Activated CD4-positive, alpha-beta memory T cell treated with anti-CD3 and anti-CD28 coated beads for 36 hours (primary cell): ENCODE results near the gene GLI3. TPM values are rescaled to one million over a fixed set of nuclear protein-coding genes. Genes with fewer than 3 reads are reported as not detected.

ENCODE experiments used
- CTCF ChIA-PET: fragments of 350-600 bp; sonication (Branson Sonifier 250); formaldehyde crosslinking; loops from one replicate; lab custom pipeline; 2021; ENCODE audit warnings: antibody characterized with exemption, inconsistent platforms; lab: Charles Lee
- POLR2A ChIA-PET: fragments of 350-600 bp; sonication (Branson Sonifier 250); formaldehyde crosslinking; loops from one replicate; lab custom pipeline; 2021; ENCODE audit warnings: antibody characterized with exemption; lab: Charles Lee
- DNase-seq: peaks from one replicate; pipeline ENCODE4 v3.0.0-alpha.2; 2020
- H3K27ac Mint-ChIP-seq: one replicate; pipeline ENCODE4 v1.8.0; 2021; ENCODE audit warnings: mixed read lengths
- H3K27me3 Mint-ChIP-seq: one replicate; pipeline ENCODE4 v1.8.0; 2021; ENCODE audit warnings: mixed read lengths
- H3K36me3 Mint-ChIP-seq: one replicate; pipeline ENCODE4 v1.8.0; 2021; ENCODE audit warnings: mixed read lengths
- H3K4me1 Mint-ChIP-seq: one replicate; pipeline ENCODE4 v1.8.0; 2021; ENCODE audit warnings: low read depth, mixed read lengths
- H3K4me3 Mint-ChIP-seq: one replicate; pipeline ENCODE4 v1.8.0; 2021; ENCODE audit warnings: mild to moderate bottlenecking, mixed read lengths
- H3K9me3 Mint-ChIP-seq: one replicate; pipeline ENCODE4 v1.8.0; 2021; ENCODE audit warnings: mixed read lengths
- intact Hi-C: fragments of 100-400 bp; cut with micrococcal nuclease; formaldehyde crosslinking; loops from one replicate; pipeline ENCODE4 v1.15.1; 2023
- total RNA-seq, 2 experiments: library from RNA; stranded (reverse); gene quantifications; one replicate each; pipeline ENCODE4 v1.2.3, GENCODE V29; 2021

The GLI3 gene
- total RNA-seq, 2 experiments from 2014 or later: 0.02 TPM; not detected in 1

DNA sequence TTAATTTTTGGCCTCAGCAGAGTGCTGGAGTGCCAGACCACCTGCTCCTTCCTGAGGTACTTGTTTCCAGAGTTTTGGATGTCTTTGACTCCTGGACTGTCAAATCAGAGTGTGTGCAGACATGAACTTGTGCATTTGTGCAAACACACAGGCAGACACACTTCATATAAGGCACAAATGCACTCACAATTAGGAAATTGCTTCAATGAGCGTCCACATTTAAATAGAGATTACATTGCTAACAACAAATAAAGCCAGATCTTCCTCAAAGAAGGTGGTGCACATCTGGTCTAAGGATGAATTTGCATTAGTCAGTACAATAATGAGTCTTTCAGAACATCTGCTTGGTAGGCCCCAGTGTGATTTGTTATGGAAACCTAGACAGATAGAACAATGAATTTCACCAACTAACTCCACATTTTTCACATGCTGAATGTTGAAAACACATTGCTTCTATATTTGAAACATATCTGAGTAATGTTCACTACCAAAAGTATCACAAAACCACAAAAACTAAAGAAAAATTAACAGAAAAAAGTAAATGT is 267.4 kb downstream of the GLI3 start:
- Mint-ChIP-seq H3K4me3 (no peak overlapping the region), H3K36me3 (no peaks in the 10 kb centered on the region), H3K9me3 (no peaks in the 10 kb centered on the region), H3K27ac (no peak overlapping the region), H3K27me3 (no peaks in the 10 kb centered on the region), H3K4me1 (no peaks in the 10 kb centered on the region)
- intact Hi-C loops: no loop called here
- POLR2A ChIA-PET: no interaction called here
- DNase-seq: no peak
- CTCF ChIA-PET: no interaction called here

DNA sequence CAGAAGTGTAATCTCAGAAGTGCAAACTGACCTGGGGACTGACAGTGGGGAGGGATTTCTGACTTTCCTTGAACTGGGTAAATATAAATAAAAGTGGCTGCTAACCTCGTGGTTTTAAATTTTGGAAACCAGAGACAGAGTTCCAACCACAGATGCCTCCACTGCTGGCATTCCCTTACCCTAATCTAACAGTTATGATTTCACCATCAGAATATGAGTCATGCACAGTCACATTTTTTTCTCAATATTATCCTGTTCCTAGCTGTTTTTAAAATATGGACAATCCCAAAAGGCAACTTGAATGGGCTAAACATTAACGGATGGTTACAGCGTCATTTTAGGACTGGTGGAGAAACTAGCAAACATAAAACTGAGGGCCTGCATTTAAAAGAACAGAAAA is 269.9 kb downstream of the GLI3 start:
- intact Hi-C loops: no loop called here
- Mint-ChIP-seq H3K4me1 (no peaks in the 10 kb centered on the region), H3K9me3 (no peaks in the 10 kb centered on the region), H3K27me3 (peaks cover 3% of the 10 kb centered on the region), H3K4me3 (no peak overlapping the region), H3K36me3 (no peaks in the 10 kb centered on the region), H3K27ac (no peak overlapping the region)
- no peak for DNase-seq
- CTCF ChIA-PET: no interaction called here
- POLR2A ChIA-PET: no interaction called here

DNA sequence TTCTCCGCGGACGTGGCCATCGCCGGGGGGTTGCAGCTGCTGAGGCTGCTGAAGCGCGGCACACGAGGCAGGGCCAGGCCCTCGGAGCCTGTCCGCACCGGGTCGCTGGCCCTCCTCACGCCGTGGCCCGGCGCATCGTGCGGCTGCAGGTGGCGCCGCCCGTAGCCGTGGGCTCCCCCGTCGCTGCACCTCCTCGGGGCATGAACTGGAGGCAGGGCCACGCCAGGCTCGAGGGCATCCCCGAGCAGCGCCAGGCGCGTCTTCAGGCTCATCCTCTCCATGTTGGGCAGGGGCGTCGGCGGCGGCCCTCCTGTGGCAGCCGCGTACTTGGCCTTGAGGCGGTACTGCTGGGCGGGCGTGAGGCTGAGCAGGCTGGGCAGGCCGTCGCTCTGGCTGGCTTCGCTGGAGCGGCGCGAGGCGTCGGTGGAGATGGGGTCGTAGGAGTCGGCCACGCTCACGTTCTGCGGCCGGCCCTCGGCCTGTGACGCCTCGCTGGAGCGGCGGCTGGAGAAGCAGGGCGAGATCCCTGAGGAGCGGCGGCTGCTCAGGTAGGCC is 271.0 kb downstream of the GLI3 start:
- Mint-ChIP-seq H3K27me3 (peaks cover 5% of the 10 kb centered on the region), H3K4me3 (no peak overlapping the region), H3K9me3 (no peaks in the 10 kb centered on the region), H3K27ac (no peak overlapping the region), H3K4me1 (no peaks in the 10 kb centered on the region), H3K36me3 (no peaks in the 10 kb centered on the region)
- intact Hi-C loops: no loop called here
- DNase-seq: no peak
- CTCF ChIA-PET: no interaction called here
- POLR2A ChIA-PET: no interaction called here

DNA sequence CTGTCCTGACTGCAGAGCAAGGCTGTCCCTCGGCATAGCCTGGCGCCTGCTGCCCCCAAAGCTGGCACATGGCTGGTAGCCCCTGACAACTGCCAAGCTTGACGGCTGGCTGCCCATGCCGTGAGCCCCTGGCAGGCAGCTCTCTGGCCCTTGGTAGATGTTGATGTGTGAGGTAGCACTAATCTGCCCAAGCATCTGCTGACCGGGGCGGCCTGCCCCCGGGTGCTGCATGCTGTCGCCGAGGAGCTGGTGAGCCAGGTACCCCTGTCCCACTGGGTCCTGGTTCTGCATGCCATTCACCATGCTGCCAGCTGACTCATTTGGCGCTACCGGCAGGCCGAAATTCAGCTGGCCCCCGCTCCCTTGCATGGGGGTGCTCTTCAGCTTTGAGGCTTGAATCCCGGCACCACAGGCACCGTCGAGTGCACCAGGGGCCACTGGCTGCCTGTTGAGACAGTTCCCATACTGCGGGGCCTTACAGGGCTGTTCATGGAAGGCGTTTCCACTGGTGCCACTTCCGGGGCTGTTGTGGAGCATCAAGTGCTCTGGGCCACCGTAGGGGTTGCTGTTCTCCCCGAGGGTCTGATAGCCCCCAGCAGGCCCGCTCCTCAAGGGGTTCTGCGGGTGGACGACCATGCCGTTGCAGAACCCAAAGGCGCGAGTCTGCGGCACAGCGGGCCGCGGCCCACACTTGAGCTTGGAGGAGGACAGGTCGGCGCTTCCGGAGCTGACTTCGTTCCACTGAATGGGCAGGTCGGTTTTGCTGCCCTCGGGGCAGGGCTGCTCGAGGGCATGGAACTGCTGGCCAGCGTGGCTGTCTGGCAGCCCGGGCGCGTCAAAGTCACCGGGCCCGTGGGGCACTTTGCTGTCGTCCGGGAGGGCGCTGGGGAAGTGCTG is 271.9 kb downstream of the GLI3 start:
- Mint-ChIP-seq H3K9me3 (no peaks in the 10 kb centered on the region), H3K4me3 (no peak overlapping the region), H3K27me3 (peaks cover 5% of the 10 kb centered on the region), H3K27ac (no peak overlapping the region), H3K36me3 (no peaks in the 10 kb centered on the region), H3K4me1 (no peaks in the 10 kb centered on the region)
- intact Hi-C loops: no loop called here
- ChIA-PET POLR2A (no interaction called here), CTCF (no interaction called here)
- no peak for DNase-seq

DNA sequence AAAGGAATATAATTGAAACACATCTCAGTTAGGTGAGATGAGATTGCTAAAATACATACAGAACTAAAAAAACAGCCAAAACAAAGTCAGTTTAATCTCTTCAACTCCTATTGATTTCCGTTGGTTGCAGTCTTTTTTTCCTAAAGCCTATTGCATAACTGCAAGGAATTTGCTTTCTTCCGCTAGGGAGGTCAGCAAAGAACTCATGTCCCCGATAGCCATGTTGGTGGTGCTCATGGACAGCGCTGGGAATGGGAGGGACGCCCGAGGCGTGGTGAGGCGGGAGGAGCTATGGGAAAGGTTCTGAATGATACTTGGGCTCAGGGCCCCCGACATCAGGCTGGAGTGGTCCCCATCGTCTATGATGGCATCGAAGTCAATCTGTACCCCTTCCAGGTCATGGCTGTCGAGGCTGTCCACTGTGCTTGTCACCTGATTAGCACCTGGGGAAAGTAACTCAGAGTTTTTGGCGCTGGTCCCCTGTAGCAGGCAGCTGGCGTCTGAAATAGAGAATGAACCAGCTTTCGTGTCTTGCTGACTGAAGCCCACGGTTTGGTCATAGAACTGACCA is 272.7 kb downstream of the GLI3 start:
- POLR2A ChIA-PET: no interaction called here
- no peaks in the 10 kb centered on the region for H3K36me3 Mint-ChIP-seq
- peaks cover 7% of the 10 kb centered on the region for H3K27me3 Mint-ChIP-seq
- no peak overlapping the region for H3K27ac Mint-ChIP-seq
- CTCF ChIA-PET: interaction anchor here (1.2 kb wide), 1 partner anchor 21 kb away, joined by 4 read pairs; no protein-coding TSS in a partner anchor
- intact Hi-C loops: no loop called here
- no peak overlapping the region for H3K4me3 Mint-ChIP-seq
- H3K9me3 Mint-ChIP-seq: no peaks in the 10 kb centered on the region
- no peak for DNase-seq
- no peaks in the 10 kb centered on the region for H3K4me1 Mint-ChIP-seq

DNA sequence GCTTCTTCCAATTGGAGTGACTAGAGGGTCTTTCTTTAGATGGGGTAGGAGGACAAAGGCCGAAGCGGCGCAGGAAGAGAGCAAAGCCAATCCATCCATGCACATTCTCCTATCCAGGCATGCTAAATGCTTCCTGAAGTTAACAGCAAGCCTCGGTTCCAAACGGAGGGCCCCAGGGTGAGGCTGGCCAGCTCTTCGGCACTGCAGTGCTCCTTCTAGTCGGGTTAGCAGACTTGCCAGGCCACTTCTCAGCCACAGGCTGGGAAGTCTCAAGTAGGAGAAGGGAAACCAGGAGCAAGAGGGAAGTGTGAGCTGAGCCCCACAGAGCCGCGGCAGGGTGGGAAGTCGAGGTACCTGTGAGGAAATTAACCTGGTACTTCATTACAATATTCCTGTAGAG is 280.3 kb downstream of the GLI3 start:
- CTCF ChIA-PET: no interaction called here
- intact Hi-C loops: no loop called here
- peaks cover 32% of the 10 kb centered on the region for H3K27me3 Mint-ChIP-seq
- H3K9me3 Mint-ChIP-seq: no peaks in the 10 kb centered on the region
- POLR2A ChIA-PET: no interaction called here
- no peak overlapping the region for H3K27ac Mint-ChIP-seq
- no peak overlapping the region for H3K4me3 Mint-ChIP-seq
- no peaks in the 10 kb centered on the region for H3K4me1 Mint-ChIP-seq
- no peaks in the 10 kb centered on the region for H3K36me3 Mint-ChIP-seq
- DNase-seq: no peak

DNA sequence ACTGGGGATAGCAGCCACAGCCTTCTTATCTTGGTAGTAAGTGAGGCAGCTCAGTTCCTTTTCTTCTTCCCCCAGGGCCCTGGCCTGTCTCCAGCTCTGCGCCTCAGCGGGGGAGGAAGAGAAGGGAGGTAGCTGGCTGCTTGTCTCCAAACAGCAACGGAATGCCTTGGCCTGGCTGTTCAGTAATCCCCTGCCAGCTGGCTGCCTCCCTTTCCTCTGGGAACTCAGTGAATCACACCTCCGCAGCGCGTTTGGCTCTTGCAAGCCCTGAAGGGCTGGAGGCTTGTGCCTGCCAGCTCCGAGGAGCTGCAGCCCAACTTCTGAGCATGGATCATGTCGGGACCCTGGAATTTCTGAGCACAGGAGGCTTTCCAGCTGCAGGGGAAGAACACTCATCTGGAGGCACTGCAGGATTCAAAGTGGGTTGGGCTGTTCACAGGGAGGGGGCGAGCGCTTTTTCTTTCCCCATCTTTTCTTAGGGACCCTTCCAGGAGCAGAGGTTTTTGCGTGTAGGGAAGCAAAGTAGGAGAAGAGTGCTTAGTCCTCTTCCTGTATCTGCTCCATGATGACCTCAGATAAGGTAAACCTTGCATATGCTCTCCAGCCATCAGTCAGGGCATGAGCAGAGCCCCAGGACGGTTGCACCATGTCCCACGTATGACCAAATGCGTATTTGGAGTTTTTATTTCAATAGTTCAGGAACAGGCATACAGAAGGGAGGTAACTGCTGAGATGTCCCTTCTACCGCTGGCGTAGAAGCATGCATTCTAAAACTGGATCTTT is 280.9 kb downstream of the GLI3 start:
- Mint-ChIP-seq H3K9me3 (no peaks in the 10 kb centered on the region), H3K27me3 (peaks cover 30% of the 10 kb centered on the region), H3K36me3 (no peaks in the 10 kb centered on the region), H3K27ac (no peak overlapping the region), H3K4me3 (no peak overlapping the region), H3K4me1 (no peaks in the 10 kb centered on the region)
- DNase-seq: no peak
- intact Hi-C loops: no loop called here
- POLR2A ChIA-PET: no interaction called here
- CTCF ChIA-PET: interaction anchor here (0.9 to 1.2 kb wide), 2 partner anchors 13 to 15 kb away, joined by 3 to 4 read pairs; no protein-coding TSS in a partner anchor

DNA sequence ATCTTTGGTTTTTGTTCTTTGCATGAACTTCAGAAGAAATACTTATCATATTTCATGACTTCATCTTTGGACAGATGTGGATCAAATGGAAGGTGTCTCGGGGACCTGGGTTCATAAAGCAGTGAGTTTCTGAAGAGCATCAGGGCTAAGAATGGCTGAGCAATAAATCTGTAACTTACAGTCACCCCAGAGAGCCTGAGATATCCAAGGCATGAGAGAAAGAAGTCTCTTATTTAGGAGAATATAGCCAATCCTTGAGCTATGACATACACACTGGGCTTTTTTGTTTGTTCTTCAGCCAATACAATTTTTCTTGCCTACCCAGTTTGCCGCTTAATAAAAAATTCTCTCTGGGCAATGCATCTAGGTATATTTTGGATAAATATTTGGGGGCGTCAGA is 281.6 kb downstream of the GLI3 start:
- H3K9me3 Mint-ChIP-seq: no peaks in the 10 kb centered on the region
- intact Hi-C loops: no loop called here
- H3K27ac Mint-ChIP-seq: no peak overlapping the region
- H3K4me1 Mint-ChIP-seq: no peaks in the 10 kb centered on the region
- ChIA-PET CTCF (interaction anchor here (0.9 to 1.2 kb wide), 2 partner anchors 12 to 15 kb away, joined by 3 to 4 read pairs; no protein-coding TSS in a partner anchor), POLR2A (no interaction called here)
- no peak for DNase-seq
- no peak overlapping the region for H3K4me3 Mint-ChIP-seq
- H3K36me3 Mint-ChIP-seq: no peaks in the 10 kb centered on the region
- H3K27me3 Mint-ChIP-seq: peaks cover 30% of the 10 kb centered on the region

DNA sequence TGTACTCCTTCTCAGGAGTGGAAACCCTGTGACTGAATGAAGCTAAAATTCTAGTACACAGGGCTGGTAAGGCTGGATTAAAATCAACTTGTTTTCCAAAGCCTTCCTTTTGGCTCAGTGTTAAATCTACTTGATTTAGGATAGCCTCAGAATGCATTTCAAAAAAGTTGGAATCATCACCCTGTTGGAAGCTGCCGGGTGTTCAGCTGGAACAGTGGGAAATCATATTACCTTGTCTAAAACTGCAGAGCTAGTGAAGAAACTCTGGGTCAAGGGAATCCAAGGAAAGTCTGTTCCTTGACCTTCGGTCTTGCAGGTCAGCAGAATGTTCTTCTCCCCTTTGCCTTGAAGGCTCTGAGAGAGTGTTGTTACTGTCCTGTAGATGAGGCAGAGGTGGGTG is 282.0 kb downstream of the GLI3 start:
- ChIA-PET POLR2A (no interaction called here), CTCF (interaction anchor here (0.9 to 1.2 kb wide), 2 partner anchors 12 to 14 kb away, joined by 3 to 4 read pairs; no protein-coding TSS in a partner anchor)
- no peak overlapping the region for H3K27ac Mint-ChIP-seq
- H3K4me3 Mint-ChIP-seq: no peak overlapping the region
- DNase-seq: no peak
- no peaks in the 10 kb centered on the region for H3K9me3 Mint-ChIP-seq
- intact Hi-C loops: no loop called here
- H3K4me1 Mint-ChIP-seq: no peaks in the 10 kb centered on the region
- no peaks in the 10 kb centered on the region for H3K36me3 Mint-ChIP-seq
- H3K27me3 Mint-ChIP-seq: peaks cover 30% of the 10 kb centered on the region

DNA sequence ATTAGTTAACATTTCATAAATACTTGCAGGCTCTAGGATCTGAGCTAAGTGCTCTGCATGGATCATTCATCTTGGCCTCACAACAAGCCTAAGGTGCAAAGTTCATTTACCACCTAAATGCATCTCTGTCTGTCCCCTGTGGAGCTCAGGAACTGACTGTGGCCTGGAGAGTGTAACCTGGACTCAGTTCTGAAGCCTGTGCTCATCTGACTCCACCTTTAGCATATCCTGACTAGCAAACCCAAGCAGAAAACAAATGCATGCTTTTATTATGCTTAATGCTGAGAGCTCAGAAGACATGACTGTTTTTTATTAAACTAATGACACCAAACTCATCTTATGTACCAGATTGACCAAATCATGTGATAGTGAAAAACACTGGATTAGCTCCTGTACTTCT is 288.5 kb downstream of the GLI3 start:
- ChIA-PET POLR2A (no interaction called here), CTCF (interaction anchor here (0.6 to 0.8 kb wide), 2 partner anchors 8 to 1859 kb away, joined by 4 to 5 read pairs; no protein-coding TSS in a partner anchor)
- no peak overlapping the region for H3K27ac Mint-ChIP-seq
- H3K27me3 Mint-ChIP-seq: peaks cover 7% of the 10 kb centered on the region
- no peaks in the 10 kb centered on the region for H3K4me1 Mint-ChIP-seq
- no peaks in the 10 kb centered on the region for H3K9me3 Mint-ChIP-seq
- no peak overlapping the region for H3K4me3 Mint-ChIP-seq
- no peak for DNase-seq
- intact Hi-C loops: no loop called here
- no peaks in the 10 kb centered on the region for H3K36me3 Mint-ChIP-seq

DNA sequence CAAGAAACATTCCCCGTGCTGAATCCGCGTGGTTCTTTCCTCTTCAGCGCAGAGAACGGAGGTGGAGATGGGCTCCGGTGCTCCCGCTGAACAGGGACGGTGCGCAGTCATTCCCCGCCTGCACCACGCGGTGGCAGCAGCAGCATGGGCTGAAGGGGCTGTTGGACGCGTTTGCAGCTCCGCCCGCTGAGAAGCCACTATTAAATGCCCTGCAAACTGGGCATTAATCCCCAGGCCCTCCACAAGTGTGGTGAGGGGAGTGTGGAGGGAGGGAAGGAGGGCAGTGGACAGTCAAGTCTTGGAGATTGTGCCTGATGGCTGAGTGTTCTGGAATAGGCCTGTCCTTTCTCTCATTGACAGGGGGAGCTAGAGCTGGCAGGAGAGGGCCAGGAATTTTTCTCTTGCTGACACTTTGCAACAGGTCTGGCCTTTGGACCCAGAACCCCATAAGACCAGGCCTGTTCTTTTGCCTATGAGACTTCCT is 293.9 kb downstream of the GLI3 start:
- Mint-ChIP-seq H3K4me3 (no peak overlapping the region), H3K27ac (no peak overlapping the region), H3K9me3 (no peaks in the 10 kb centered on the region), H3K4me1 (peaks cover 5% of the 10 kb centered on the region), H3K36me3 (no peaks in the 10 kb centered on the region), H3K27me3 (peaks cover 29% of the 10 kb centered on the region)
- ChIA-PET CTCF (interaction anchor here (0.6 to 1.8 kb wide), 15 partner anchors 8 to 1497 kb away, joined by 3 to 15 read pairs (median 4); no protein-coding TSS in a partner anchor), POLR2A (no interaction called here)
- intact Hi-C loops: loop anchor here (2.0 to 5.0 kb wide), 2 partner anchors 934 to 1319 kb away; no protein-coding TSS in a partner anchor
- DNase-seq: peak; percentile 82
